LNCaP clone FGC (cell line): ENCODE measurements around the gene PACSIN2.

Experiments used
- DNase-seq: peaks from one replicate; pipeline ENCODE4 v3.0.0-alpha.2; 2011; ENCODE audit warnings: low read depth
- H3K4me3 ChIP-seq: 2 replicates; pipeline ENCODE4 v1.5.1; 2011; ENCODE audit warnings: mild to moderate bottlenecking, low read depth, low read length, control low read depth
- CTCF ChIP-seq: IDR thresholded peaks from 2 replicates; pipeline ENCODE4 v1.5.1; 2012; ENCODE audit warnings: mild to moderate bottlenecking; ENCODE audit not compliant: control insufficient read depth, insufficient read depth; ENCODE audit errors: extremely low read depth

PACSIN2 gene

DNA sequence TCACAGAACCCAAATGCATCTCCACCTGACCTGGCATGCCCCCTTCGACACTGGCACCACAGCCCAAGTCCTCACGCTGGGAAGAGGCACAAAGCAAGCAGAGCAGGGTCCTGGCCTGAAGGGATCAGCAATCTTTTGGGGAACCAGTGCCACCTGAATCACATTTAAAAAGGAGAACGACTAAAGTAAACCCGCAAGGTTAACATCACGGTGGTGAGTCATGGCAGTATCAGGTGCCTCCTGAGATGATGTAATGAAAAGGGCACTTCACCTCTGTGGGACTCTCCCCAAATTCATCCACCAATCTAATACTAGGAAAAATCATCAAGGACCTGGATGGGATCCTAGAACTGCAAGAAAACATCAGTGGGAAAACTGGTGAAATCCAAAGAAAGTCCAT lies 44.9 kb downstream of the PACSIN2 start:
- H3K4me3 ChIP-seq, result no peak overlapping the region
- no peak for DNase-seq
- no peak for TF ChIP-seq CTCF

- TF ChIP-seq CTCF, result no peak
These were observed 45.5 kb downstream of the PACSIN2 start for GRCh38 chr22:42969348-42969975.

DNA sequence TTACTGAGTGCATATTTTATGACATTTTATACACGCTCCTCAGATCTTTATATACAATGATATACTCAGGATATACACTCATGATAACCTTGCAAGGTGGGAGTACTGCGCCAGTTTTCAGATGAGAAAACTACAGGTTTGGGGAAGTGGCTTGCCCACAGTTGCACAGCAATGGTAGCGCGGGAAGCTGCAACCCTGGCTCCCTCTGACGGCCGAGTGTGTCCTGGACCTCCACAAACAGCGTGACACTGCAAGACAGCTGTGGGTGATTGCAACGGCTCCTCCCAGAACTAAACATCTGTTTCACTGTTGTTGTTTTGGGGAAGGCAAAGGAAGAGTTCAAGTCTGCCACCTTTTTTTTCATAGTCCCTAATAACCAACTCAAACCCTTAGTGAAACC lies 47.0 kb downstream of the PACSIN2 start:
- no peak for DNase-seq
- TF ChIP-seq CTCF, result no peak

More at GRCh38 chr22:42969348-42969975, 45.5 kb downstream of the PACSIN2 start:
- H3K4me3 ChIP-seq, result no peak overlapping the region
- no peak for DNase-seq

DNA sequence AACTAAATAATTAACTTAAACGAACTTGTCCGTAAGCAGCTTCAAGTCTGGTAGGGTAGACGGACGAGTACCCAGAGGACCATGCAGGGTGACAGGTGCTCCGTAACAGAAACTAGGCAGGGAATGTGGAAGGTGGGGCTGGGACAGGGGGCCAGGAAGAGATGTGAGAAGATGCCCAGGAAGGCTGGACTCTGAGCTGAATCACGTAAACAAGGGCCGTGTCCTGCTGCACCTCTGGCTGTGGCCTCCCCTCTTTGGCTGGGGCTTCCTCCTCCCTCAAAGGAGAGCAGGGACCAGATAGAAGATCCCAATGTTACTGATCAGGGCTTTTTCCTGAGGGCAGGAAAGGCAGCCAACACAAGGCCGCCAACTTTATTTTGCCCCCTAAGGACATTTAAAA lies 47.9 kb downstream of the PACSIN2 start:
- no peak for DNase-seq
- TF ChIP-seq CTCF, result no peak
- H3K4me3 ChIP-seq, result no peak overlapping the region

More for the DNA sequence above, 47.0 kb downstream of the PACSIN2 start:
- no peak overlapping the region for H3K4me3 ChIP-seq

DNA sequence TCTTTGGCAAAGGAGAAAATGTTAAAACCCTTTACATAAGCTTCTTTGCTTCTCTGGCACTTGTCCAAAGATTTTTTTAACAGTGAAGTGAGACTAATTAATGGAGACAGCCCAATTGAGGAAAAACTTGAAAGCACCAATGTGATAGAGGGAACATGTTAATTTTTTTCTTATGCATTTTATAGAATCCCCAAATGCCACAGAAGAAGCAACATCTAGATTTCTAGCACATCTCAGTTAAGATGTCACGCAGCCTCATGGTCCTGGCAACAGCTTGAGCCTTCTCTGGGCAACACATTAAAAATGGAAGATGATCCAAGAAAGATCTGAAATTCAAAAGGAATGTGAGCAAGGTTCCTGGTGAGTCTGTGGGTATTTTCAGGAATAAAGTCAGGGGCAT lies 48.5 kb downstream of the PACSIN2 start:
- no peak overlapping the region for H3K4me3 ChIP-seq
- DNase-seq, result no peak
- TF ChIP-seq CTCF, result no peak

GRCh38 chr22:42964994-42965699 lies 49.8 kb downstream of the PACSIN2 start:
- no peak overlapping the region for H3K4me3 ChIP-seq
- TF ChIP-seq CTCF, result no peak
- DNase-seq, result no peak

- TF ChIP-seq CTCF, result no peak
- no peak for DNase-seq
- no peak overlapping the region for H3K4me3 ChIP-seq
These were observed 51.7 kb downstream of the PACSIN2 start for GRCh38 chr22:42963231-42963595.
